Epithelial cell of prostate (primary cell): ENCODE data around the gene CACNA1H.

Experiments
- DNase-seq: peaks from one replicate; pipeline ENCODE4 v3.0.0-alpha.2; 2011; ENCODE audit warnings: low read depth, low spot score
- H3K27ac ChIP-seq: fragments of 450-650 bp; 2 replicates; pipeline ENCODE4 v1.5.1; 2017; ENCODE audit warnings: mild to moderate bottlenecking

CACNA1H gene

DNA sequence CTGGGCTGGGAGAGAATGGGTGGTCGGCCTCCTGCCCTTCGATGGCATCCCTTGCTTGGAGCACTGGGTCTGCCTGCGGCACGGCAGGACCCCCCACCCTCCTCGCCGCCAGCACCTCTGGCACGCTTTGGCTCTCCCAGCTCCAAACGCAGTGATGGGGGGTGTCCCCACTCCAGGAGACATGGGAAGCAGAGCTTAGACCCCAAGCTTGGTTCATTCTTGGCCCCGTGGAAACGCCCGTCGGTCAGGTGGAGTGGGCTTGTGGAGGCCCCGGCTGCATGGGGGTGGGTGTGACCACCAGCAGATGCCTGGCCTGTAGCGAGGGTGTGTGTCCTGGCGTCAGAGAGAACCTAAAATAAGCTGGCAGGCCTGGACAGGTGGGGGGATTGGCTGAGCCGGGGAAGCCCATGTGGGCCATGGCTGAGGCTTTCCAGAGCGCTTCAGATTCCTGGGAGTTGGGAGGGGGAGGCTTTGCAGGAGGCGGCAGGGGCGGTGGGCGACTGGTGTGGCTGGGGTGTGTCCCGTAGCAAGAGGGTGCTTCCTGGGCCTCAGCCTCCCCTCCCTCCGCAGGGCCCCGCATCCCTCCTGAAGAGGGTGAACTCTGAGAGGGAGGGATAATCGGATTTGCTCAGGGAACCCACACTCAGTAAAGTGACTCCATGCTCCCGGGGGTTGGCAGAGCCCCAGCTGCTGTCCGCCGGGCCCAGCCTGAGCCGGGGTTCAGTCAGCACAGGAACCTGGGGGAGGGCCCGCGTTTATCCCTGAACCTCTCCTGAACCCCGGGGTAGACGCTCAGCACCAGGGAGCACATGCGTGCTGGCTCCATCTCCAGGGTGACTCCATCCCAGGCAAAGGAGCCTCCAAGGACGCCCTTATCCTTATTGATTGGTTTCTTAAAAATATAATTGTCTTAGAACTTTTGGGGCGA lies 3.4 kb downstream of the CACNA1H start:
- no peak for DNase-seq
- H3K27ac ChIP-seq, result no peak overlapping the region

DNA sequence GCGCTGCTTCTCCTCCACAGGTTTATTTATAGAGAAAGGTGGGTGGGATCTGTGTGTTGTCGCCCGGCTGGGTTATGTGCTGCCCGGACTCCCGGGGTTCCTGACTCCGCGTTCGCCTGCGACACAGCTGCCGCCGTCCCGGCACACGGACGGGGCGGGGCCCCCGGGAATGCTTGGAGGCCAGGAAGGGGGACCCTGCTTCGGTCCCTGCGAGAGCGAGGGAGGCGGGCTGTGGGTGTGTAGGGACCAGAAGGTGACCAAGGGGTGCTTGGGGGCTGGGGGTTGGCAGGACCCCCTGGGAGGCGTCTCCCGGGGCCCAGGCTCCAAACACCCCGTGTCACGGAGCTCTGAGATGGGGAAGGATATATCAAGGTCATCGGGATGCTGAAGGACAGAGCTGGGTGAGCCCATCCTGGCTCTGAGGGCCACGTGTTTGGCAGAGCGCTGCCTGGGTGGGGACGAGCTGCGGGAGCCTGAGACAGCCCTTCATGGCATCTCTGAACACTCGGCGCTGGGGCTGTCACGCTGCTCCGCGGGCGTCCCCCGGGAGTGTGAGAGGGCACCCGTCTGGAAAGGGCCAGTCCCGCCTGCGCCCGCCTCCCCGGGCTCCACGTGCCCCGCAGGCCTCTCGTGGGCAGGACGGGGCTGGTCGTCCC lies 4.2 kb downstream of the CACNA1H start:
- no peak overlapping the region for H3K27ac ChIP-seq
- DNase-seq, result no peak

DNA sequence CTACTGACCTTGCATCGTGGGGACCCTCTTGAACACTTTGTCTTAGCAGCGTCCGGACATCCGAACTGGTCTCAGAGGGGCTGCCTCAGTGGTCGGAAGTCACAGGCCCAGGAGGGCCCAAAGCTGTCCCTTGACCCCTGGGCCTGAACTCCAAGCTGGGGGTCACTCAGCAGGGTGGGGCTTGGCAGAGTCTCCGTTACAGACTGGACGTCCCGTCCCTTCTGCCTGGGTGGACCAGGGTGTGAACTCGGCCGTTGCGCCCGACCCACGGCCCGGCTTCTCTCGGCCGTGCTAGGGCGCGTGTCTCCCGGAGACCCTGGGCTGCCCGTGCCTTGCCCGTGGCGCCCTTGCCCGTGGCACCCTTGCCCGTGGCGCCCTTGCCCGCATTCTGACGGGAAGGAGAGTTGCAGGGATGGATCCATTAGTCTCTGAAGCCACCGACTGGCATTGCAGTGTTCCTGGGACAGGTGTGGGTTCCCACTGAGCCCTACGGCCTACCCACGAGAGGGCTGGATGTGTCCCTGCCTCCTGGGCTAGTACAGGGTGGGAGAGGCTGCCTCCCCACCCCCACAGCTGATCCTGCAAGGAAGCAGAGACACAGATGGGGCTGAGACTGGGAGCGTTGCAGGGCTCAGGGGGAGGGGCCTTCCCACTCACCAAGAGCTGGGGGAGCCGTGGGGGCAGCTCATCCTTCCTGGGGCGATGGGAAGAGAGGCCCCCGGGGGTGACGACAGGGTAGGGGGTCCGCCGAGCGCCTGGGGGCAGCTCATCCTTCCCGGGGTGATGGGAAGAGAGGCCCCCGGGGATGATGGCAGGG lies 4.9 kb downstream of the CACNA1H start:
- H3K27ac ChIP-seq, result no peak overlapping the region
- DNase-seq, result no peak

DNA sequence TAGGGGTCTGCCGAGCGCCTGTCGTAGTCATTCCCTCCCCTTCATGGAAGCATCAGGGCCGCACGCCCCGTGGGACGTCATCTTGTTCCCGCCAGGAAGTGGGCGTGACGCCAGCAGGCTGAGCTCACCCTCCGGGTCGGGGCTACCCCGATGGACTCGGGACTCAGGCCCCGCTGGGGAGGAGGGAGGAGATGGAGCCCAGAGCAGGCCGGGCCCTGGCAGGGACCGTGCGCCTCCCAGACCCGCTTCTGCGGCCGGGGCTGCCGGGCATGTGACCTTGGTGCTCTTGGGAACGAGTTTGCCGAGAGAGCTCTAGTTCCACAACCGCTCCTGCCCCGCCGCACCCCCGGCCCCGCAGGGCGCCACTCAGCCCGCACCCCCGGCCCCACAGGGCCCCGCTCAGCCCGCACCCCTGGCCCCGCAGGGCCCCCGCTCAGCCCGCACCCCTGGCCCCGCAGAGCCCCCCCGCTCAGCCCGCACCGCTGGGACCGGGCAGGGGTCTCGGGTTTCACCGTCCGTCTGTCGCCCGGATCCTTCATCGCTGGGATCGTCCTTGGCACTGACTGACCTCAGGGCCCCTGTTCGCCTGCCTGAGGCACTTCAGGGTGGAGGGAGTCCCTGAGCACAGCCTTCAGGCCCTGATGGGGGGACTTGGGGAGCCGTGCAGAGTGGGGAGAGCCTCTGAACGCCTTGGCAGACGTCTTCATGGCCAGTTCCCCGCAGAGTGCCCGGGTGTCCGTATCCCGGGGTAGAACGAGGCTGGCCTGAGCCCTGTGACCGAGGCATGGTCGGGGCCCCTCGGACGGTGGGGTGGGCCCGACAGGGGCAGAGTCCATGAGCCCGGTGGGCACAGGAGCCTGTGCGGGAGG lies 5.8 kb downstream of the CACNA1H start:
- DNase-seq, result no peak
- H3K27ac ChIP-seq, result no peak overlapping the region

DNA sequence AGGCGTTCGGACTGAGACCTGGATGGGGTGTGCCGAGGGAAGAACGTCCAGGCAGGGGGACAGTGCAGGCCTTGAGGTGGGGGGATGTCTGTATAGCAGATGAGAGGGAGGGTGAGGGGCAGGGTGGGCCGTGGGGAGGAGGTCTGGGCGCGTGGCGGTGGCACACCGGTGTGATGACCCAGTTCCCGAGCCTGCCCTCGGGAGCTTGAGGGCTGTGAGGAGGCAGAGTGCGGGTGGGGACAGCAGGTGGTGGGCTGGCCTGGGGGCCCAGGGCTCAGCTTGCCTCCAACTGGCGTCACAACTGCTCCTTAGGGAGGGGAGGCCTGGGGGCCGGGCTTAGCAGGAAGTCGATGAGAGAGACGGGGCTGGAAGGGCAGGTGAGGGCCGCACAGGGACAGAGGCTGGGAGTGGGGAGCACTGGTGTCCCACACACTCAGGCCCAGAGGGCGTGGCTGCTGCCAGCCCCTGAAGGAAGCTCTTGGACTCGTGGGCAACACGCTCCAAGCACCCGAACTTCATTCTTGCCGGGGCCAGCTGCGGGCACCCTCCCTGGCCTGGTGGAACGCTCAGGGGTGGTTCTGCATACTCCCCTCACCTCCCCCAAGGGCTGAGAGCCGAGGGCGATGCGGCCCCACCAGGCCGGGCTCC lies 6.5 kb downstream of the CACNA1H start:
- no peak overlapping the region for H3K27ac ChIP-seq
- DNase-seq, result no peak

DNA sequence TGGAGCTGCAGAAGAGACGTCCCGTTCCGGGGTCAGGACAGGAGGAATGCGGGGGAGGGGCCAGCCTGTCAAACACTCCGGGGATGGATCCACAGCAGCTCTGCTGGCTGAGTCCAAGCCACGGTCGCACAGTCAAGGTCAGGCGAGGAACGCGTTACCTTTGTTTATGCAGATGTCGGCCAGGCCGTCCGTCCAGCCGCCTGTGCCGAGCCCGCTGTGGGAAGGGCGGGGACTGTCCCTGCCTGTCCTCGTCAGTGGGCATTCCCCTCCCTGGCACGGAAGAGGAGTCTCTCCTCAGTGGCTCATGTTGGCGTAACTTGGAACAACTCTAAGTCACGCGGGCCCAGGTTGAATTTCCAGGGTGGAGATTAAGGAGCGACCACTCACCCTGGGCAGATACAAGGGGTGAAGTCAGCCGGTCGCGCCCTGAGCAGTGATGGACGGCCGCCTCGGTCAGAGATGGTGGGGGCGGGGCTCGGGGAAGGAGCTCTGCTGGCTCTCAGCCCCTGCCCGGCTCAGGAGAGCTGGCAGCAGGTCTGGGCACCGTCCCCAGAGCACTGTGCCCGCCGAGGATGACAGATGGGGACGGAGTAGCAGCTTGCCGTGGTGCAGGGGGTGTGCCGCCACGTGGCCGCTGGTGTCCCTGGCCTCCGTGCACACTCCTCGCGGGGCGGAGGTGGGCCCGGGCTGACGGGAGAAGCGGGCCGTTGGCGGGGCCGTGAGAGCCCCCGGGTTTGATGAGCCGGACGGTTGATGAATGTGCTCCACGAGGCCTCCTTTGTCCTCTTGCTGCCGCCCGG lies 7.3 kb downstream of the CACNA1H start:
- no peak for DNase-seq
- H3K27ac ChIP-seq, result no peak overlapping the region

DNA sequence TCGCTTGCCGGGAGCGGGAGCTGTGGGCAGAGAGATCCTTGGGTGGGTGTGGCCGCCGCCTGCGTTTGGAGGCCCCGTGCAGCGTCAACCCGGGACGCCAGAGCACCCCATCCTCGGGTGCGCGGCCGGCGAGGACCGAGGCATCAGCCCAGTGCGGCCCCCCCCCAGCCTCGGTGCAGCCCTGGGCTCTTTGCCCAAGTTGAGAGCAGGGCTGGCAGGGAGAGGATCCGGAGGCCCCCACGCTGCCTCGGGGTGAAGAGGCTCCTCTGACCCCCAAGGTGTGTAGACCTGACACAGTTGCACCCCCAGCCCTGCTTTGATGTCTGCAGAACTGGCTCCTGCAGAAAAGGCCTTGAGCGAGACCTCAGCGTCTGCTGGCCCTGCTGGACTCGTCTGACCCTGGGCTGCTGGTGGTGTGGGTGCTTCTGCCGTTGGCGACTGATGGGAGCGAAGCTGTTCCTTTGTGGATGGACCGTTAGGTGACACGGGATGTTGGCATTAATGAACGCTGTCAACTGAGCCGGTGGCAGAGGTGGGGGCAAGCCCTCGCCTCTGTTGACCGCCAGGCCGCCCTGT lies 8.0 kb downstream of the CACNA1H start:
- H3K27ac ChIP-seq, result no peak overlapping the region
- no peak for DNase-seq

DNA sequence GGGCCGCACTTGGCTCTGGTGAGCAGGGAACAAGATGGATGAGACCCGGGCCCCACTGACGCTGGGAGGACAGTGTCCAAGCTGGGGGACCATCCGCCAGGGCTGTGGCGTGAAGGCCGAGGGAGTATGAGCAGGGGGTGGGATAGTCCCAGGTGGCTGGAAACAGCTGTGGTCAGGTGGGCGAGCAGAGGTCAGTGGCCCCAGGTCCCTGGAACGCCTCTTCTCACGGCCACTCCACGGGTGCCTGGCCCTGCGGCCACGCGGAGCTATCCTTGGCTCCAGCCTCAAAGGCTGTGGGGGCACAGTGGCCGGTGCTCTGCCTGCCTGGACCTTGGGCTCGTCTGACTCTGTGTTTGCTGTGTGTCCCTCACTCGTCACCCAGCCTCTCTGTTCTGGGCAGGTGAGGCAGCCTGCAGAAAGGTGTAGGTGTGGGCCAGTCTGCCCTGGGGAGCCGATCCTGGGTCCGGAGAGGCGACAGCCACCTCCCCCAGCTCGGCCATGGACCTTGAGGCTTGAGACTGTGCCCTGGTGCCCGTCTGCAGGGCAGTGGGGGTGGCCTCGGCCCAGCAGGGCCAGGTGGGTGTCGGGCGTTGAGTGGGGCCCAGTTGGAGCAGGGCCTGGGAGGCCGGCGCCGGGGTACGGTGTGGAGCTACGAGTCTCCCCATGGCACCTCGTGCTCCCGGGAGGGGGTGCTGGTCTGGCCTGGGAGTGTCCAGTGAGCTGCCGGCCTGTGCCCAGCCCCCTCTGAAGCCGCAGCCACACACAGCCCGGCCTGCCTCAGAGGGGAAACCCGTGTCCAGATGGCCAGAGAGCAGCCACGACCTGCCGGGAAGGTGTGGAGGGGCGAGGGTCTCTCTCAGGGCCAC lies 10.0 kb downstream of the CACNA1H start:
- DNase-seq, result no peak

DNA sequence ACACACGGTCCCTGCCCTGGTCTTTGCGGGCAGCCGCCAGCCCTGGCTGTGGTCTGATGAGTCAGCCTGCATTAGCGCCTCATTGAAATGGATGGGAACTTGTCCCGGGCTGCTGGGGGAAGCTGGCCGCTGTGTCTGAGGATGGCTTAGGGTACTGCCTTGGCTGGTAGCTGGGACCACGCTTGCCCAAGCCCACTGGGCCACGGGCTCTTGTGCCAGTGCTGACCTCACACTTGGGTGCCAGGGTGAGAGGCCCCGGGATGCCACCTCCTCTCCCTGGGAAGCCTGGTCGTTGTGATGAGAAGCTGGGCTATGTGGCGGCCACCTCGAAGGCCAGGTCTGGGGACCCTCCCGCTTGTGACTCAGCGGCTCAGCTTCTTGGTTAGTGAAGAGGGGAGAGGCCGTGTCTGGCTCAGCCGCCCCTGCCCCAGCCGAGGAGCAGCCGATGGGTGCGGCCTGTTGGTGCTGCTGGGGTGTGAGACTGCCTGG lies 10.7 kb downstream of the CACNA1H start:
- DNase-seq, result no peak
- H3K27ac ChIP-seq, result no peak overlapping the region

More for the DNA sequence above, 10.0 kb downstream of the CACNA1H start:
- no peak overlapping the region for H3K27ac ChIP-seq

DNA sequence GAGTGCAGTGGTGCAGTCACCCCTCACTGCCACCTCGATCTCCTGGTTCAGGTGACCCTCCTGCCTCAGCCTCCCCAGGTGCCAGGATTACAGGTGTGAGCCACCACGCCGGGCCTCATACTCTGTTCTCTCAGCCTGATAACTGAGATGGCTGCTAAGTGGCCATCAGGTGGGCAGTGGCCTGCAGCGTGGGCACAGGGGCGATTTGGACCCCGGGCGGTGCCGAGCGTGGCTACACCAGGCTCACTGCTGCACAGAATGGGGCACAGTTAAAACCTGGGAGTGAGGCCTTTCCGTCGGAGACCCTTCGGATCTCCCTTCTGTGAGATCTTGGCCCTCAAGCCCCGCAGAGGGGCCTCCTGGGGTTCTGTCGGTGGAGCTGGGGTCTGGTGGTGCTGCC lies 11.5 kb downstream of the CACNA1H start:
- no peak for DNase-seq
- H3K27ac ChIP-seq, result no peak overlapping the region

DNA sequence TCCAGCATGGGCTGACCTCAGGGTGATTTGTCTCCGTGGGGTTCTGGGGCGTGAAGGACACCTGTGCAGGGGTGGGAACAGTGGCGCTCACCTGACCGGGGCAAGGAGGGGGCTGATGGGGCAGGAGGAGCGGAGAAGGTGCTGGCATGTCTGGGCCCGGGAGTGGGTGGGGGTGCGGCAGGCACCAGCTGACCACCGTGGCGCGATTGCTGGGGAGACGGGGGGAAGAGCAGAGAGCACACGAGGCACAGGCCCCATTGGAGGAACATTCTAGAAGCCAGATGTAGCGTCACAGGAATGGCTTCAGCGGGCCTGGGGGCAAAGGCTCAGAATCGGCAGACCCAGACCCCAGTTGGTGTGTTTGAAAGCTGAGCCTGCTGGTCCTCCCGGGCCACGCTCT lies 12.1 kb downstream of the CACNA1H start:
- H3K27ac ChIP-seq, result no peak overlapping the region
- DNase-seq, result no peak

DNA sequence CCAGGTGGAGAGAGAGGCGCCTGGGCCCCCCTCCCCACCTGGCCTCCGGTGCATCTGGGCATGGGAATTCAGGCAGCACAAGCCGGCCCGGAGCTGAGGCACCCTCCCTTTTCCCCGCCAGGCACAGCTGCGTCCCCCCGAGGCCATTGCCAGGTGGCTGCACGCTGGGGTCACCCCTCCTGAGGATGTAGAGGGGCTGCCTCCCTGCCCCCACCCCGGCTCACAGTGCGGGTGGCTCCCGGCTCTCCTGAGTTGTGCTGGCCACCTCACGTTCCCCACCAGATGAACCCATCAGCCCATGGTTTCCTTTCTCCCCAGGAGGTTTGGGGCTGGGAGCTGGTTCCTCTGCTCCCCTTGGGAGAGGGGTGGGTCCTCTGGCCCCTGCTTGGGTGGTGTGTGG lies 12.6 kb downstream of the CACNA1H start:
- no peak overlapping the region for H3K27ac ChIP-seq

DNA sequence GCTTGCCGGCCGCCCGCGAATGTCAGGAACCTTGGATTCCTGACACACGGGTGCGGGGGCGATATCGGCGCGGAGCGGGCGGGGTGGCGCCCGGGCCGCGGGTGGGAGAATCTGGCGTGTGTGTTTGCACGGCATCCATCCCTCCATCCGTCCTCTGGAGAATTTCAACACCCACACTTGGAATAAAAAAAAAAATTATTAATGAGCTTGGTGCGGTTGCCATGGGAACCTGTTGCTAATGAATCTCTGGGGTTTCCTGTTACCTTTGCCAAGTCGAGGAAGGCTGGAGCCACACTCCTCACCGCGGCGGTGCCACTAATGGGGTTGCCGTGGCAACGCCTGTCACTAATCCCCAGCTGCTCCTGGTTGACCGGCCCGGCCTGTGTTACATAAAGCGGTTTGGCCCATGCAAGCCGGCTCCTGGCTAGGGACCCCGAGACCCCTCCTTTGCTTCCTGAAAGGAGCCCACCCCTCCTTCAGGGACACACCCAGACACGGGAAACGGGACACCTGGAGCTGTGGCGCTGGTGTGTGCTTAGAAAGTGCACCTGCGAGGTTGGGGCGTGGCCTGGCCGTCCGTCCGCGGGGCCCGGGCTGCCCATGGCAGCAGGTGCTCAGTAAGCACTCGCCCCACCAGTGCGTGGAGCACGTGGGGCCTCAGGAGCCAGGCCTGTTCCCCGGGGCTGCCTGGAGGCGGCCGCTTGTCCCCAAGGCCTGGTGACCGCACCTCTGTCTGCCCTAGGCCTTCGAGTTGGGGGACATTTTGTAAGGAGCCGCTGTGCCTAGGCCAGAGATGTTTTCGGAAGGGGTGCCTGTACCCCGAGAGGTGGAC lies 14.6 kb downstream of the CACNA1H start:
- no peak overlapping the region for H3K27ac ChIP-seq
- DNase-seq, result no peak

More for the DNA sequence above, 12.6 kb downstream of the CACNA1H start:
- no peak for DNase-seq

DNA sequence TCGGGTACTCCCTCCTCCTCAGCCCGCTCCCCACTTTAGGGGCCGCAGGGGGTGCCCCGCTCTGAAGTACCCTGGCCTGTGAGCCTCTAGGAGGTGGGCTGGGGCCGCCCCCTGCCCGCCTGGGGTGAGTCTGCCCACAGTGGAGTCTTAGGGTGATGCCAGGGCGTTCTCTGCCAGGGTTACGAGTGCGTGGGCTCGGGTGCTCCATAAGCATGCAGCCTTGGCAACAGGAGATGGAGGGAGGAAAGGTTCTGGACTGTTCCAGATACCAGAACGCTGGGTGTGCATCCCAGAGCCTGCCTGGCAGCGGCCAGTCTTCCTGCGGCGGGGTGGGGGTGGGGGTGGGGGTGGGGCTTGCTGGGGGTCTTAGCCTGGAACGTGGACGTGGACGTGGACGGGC lies 15.9 kb downstream of the CACNA1H start:
- H3K27ac ChIP-seq, result no peak overlapping the region
- no peak for DNase-seq

DNA sequence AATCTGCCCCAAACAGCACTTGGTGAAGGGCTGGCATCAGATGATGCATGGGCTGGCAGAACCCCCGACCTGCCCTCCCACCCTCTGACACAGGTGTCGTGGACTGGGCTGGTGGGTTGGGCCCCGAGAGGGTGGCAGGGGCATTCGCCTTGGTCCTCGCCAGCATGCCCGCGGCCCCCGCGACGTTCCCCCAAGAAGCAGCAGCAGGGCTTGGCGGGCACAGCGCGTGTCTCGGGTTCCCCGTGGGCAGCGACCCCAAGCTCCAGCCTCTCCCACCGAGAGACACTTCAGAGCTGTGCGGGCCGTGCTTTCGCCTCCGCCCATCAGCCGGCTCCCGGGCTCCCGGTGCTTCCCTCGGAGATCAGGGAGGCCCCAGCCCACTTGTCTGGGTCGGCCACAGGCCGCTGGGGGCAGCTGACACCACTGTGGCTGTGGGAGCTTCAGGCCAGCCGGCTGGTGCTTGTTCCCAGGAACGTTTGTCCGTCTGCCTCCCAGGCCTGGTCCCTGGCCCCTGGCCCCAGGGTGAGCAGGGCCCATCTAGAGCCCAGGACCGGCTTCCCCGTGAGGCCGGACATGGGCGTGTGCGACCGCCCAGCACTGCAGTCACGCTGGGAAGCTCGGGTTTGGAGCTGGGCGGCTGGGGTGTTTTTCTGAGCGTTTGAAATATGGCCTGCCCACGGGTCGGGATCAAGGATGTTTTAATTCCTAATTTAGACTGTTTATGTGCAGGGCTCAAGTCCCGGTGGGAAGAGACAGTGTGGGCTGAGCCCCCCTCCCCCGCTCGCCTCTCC lies 16.6 kb downstream of the CACNA1H start:
- no peak for DNase-seq

DNA sequence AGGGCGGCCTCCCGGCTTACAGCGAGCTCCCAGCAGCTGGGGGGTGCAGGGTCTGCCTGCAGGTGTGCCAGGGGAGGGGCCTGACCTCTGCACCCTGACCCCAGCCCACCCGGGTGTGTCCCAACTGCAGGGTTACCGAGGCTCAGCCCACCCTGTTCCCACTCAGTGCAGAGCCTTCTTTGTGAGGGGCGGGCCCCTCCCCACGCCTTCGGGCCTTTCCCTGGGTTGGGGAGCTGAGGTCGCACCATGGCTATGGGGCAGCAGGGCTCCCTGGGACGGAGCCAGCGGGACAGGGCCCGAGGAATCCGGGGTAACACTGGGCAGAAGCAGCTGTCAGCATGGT lies 17.1 kb downstream of the CACNA1H start:
- H3K27ac ChIP-seq, result no peak overlapping the region
- DNase-seq, result no peak

More for the DNA sequence above, 16.6 kb downstream of the CACNA1H start:
- H3K27ac ChIP-seq, result no peak overlapping the region
